Measurements from ENCODE around the gene USP14.

Gene USP14

GRCh38 chr18:240175-240574 lies 81.8 kb downstream of the USP14 start:
- Histone ChIP-seq H4K20me1 (ENCODE audit: control insufficient read depth, insufficient read depth, low read depth, low read length) (no peaks in the 10 kb centered on the region), H3K27me3 (ENCODE audit: control insufficient read depth, low read length) (no peaks in the 10 kb centered on the region), H3F3A (ENCODE audit: control insufficient read depth, insufficient read depth) (no peaks in the 10 kb centered on the region; the same call in 1 of the 2 replicates), H3K4me1 (ENCODE audit: control insufficient read depth, low read length) (no peaks in the 10 kb centered on the region), H3K4me3 (ENCODE audit: low read length) (no peak overlapping the region), H3K36me3 (ENCODE audit: control insufficient read depth, low read length) (peaks cover 62% of the 10 kb centered on the region), H3K9me3 (ENCODE audit: control insufficient read depth, insufficient read depth, low read length) (no peaks in the 10 kb centered on the region), H3K79me2 (ENCODE audit: control insufficient read depth, low read length) (no peaks in the 10 kb centered on the region), H3K27ac (ENCODE audit: low read depth, low read length) (no peak overlapping the region), H3K4me2 (ENCODE audit: low read length) (no peak overlapping the region), H3K9me2 (replicated peaks; ENCODE audit: control insufficient read depth, low read length) (no peaks in the 10 kb centered on the region)
- no peak for TF ChIP-seq CTCF (IDR thresholded peaks at IDR 0.05; ENCODE audit: low read depth, low read length, poor library complexity, severe bottlenecking)
- no peak for TF ChIP-seq EZH2phosphoT487 (IDR thresholded peaks at IDR 0.05; ENCODE audit: borderline replicate concordance, low read length)

- Histone ChIP-seq H3K4me3 (ENCODE audit: low read length) (no peak overlapping the region), H3K4me2 (ENCODE audit: low read length) (no peak overlapping the region), H3K27ac (ENCODE audit: low read depth, low read length) (no peak overlapping the region), H3K36me3 (ENCODE audit: control insufficient read depth, low read length) (peaks cover 81% of the 10 kb centered on the region), H3K79me2 (ENCODE audit: control insufficient read depth, low read length) (no peaks in the 10 kb centered on the region), H4K20me1 (ENCODE audit: control insufficient read depth, insufficient read depth, low read depth, low read length) (no peaks in the 10 kb centered on the region), H3F3A (ENCODE audit: control insufficient read depth, insufficient read depth) (no peaks in the 10 kb centered on the region), H3K27me3 (ENCODE audit: control insufficient read depth, low read length) (no peaks in the 10 kb centered on the region), H3K4me1 (ENCODE audit: control insufficient read depth, low read length) (no peaks in the 10 kb centered on the region), H3K9me3 (ENCODE audit: control insufficient read depth, insufficient read depth, low read length) (no peaks in the 10 kb centered on the region), H3K9me2 (replicated peaks; ENCODE audit: control insufficient read depth, low read length) (no peaks in the 10 kb centered on the region)
- TF ChIP-seq EZH2phosphoT487 (IDR thresholded peaks at IDR 0.05; ENCODE audit: borderline replicate concordance, low read length) (no peak), CTCF (IDR thresholded peaks at IDR 0.05; ENCODE audit: low read depth, low read length, poor library complexity, severe bottlenecking) (no peak)
Measured at GRCh38 chr18:245282-245847, 87.0 kb downstream of the USP14 start.

GRCh38 chr18:248053-248452 lies 89.7 kb downstream of the USP14 start:
- Histone ChIP-seq H3K36me3 (ENCODE audit: control insufficient read depth, low read length) (peaks cover 86% of the 10 kb centered on the region), H3F3A (ENCODE audit: control insufficient read depth, insufficient read depth) (no peaks in the 10 kb centered on the region), H3K4me2 (ENCODE audit: low read length) (no peak overlapping the region), H3K79me2 (ENCODE audit: control insufficient read depth, low read length) (no peaks in the 10 kb centered on the region), H3K4me1 (ENCODE audit: control insufficient read depth, low read length) (no peaks in the 10 kb centered on the region), H4K20me1 (ENCODE audit: control insufficient read depth, insufficient read depth, low read depth, low read length) (no peaks in the 10 kb centered on the region), H3K27me3 (ENCODE audit: control insufficient read depth, low read length) (no peaks in the 10 kb centered on the region), H3K27ac (ENCODE audit: low read depth, low read length) (no peak overlapping the region), H3K9me2 (replicated peaks; ENCODE audit: control insufficient read depth, low read length) (no peaks in the 10 kb centered on the region), H3K4me3 (ENCODE audit: low read length) (no peak overlapping the region), H3K9me3 (ENCODE audit: control insufficient read depth, insufficient read depth, low read length) (no peaks in the 10 kb centered on the region)
- no peak for TF ChIP-seq EZH2phosphoT487 (IDR thresholded peaks at IDR 0.05; ENCODE audit: borderline replicate concordance, low read length)
- TF ChIP-seq CTCF (IDR thresholded peaks at IDR 0.05; ENCODE audit: low read depth, low read length, poor library complexity, severe bottlenecking) = no peak

Data from DOHH2 (cell line).